Neural progenitor cell (in vitro differentiated cells): Measurements from ENCODE around the gene RHBDL3.

Experiments used
- CTCF ChIP-seq: fragments of 200-600 bp; sonication (generic); IDR thresholded peaks from 2 replicates; pipeline ENCODE4 v1.5.1; 2017; ENCODE audit warnings: antibody characterized with exemption, mild to moderate bottlenecking
- EZH2 ChIP-seq: fragments of 200-600 bp; sonication (generic); IDR thresholded peaks from 2 replicates; pipeline ENCODE4 v1.6.1; 2017; ENCODE audit warnings: antibody characterized with exemption, mild to moderate bottlenecking, moderate library complexity
- EZH2phosphoT487 ChIP-seq: fragments of 200-600 bp; sonication (generic); IDR thresholded peaks from 2 replicates; pipeline ENCODE4 v1.6.1; 2017; ENCODE audit warnings: antibody characterized with exemption

- no peak for TF ChIP-seq CTCF
- no peak for TF ChIP-seq EZH2
- TF ChIP-seq EZH2phosphoT487: no peak
Measured at GRCh38 chr17:32331243-32332040, 65.8 kb downstream of the RHBDL3 start.
